SHP77 (cell line): Measurements from ENCODE around the gene RHOT2.

Source experiments
- DNase-seq, 2 experiments: peaks; one replicate each; lab custom pipeline; 2025; lab: John Stamatoyannopoulos, UW

The RHOT2 gene

GRCh38 chr16:667780-668518, at the start of gene RHOT2:
Gene RHOT2 (plus strand): TSS chr16:668132. CDS start chr16:668200, 68 bp downstream.
- DNase-seq = peak; percentile 83 to 90

- DNase-seq = no peak
These were observed 48.3 kb upstream of the RHOT2 start for GRCh38 chr16:619476-620100.

GRCh38 chr16:620700-621525, 47.0 kb upstream of the RHOT2 start:
- DNase-seq = peak; percentile 71 to 75

GRCh38 chr16:621526-622105, 46.3 kb upstream of the RHOT2 start:
- peak in 1 of 2 experiments; percentile 32 for DNase-seq

GRCh38 chr16:622920-623280, 45.0 kb upstream of the RHOT2 start:
- no peak for DNase-seq

GRCh38 chr16:624526-625070, 43.3 kb upstream of the RHOT2 start:
- no peak for DNase-seq

- DNase-seq = no peak
These were observed 42.6 kb upstream of the RHOT2 start for GRCh38 chr16:625117-625976.

GRCh38 chr16:625977-626765, 41.8 kb upstream of the RHOT2 start:
- no peak for DNase-seq

- peak; percentile 66 to 82 for DNase-seq
These were observed 41.0 kb upstream of the RHOT2 start for GRCh38 chr16:626787-627453.

GRCh38 chr16:627454-628239, 40.3 kb upstream of the RHOT2 start:
- peak; percentile 92 to 96 for DNase-seq

GRCh38 chr16:628321-629061, 39.4 kb upstream of the RHOT2 start:
- no peak for DNase-seq

GRCh38 chr16:629185-629832, 38.6 kb upstream of the RHOT2 start:
- no peak for DNase-seq

GRCh38 chr16:629833-630248, 38.1 kb upstream of the RHOT2 start:
- DNase-seq = no peak

- no peak for DNase-seq
These were observed 37.6 kb upstream of the RHOT2 start for GRCh38 chr16:630249-630814.

GRCh38 chr16:630815-631405, 37.0 kb upstream of the RHOT2 start, which contains the start of gene WFIKKN1:
Gene WFIKKN1 (plus strand): TSS chr16:630985. CDS start chr16:631254, 269 bp downstream.
- no peak for DNase-seq

GRCh38 chr16:631808-632358, 36.0 kb upstream of the RHOT2 start:
- DNase-seq = no peak
